NCI-H526 treated with DMSO at 0.1 percent for 48 hours (cell line): Measurements from ENCODE around the gene SLC22A3.

Experiments
- DNase-seq: peaks from one replicate; lab custom pipeline; 2025; lab: John Stamatoyannopoulos, UW

SLC22A3 gene

DNA sequence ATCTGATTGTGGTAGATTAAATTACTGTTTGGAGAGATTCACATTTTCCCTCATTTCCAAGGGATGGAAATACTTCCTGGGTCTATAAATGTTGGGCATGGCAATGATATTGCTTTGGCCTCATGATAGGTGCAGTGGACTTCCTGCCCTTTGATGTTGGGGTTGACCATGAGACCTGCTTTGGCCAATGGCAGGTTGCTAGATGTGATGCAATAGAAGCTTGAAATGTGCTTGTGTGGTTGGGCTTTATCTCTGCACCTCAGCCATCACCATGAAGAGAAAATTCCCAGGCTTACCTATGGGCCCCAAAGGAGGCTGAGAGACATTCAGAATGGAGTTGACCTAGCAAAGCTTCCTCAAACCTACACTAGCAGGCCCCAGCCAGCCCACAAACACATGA lies 69.4 kb downstream of the SLC22A3 start:
- DNase-seq: no peak

DNA sequence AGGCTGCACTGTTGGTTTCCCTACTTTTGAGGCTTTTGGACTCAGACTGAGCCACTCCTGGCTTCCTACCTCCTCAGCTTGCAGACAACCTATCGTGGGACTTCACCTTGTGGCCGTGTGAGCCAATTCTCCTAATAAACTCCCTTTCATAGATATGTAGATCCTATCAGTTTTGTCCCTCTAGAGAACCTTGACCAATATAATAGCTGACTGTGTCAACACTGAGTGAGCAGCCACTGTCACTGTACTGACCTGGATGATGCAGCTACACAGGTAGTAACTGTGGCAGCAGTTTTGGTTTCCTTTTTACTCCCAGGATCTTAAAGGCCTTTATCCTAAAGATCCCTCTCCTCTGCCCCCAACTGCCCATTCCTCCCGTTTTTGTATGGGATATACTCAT lies 70.2 kb downstream of the SLC22A3 start:
- no peak for DNase-seq

DNA sequence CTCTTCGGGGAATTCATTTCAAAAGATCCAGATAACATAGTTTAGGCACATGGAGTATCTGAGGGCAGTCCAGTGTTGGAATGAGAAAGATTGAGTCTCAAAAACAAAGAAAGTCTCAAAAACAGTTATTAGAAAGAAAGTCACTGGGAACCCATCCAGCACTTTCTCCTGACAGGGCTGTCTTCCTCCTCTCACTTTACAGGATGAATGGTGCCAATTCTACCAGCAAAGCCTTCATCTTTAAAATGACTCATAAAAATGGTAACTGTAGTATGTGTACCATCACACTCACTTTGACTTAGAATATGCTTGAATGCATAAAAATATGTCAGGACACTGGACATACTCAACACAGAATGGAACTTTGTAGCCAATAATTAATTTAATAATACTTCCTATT lies 71.3 kb downstream of the SLC22A3 start:
- DNase-seq: no peak

DNA sequence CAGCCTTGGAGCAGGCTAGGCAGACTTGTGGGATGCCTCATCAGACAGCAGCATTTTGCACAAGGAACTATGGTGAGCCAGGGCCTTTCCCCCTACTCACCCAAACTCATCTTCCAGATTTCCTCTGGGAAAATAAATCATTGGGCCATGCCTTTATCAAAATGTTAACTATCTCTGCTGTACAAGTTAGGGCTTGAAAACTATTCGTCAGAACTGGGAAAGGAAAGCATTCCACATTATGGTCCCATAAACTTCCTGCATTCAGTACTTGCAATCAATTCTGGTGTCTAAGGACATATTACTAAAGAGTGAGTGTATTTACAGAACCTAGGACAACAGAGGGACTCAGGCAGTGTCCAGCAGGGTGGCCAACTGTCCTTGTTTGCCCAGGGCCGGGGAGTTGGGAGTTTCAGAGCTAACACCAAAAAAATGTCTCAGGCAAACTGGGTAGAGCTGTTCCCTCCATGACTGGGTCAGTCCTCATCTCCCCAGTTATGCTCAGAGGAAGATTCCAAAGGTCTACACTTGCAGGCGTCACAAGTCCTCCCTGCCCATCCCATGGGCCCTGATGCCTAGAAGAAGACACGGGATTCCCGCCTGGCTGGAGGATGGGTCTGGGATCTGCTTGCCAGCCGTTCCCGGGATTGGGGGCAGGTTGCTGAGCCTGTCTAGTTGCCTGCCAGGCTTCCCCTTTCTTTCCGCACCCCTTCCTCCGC lies 72.2 kb downstream of the SLC22A3 start:
- no peak for DNase-seq

DNA sequence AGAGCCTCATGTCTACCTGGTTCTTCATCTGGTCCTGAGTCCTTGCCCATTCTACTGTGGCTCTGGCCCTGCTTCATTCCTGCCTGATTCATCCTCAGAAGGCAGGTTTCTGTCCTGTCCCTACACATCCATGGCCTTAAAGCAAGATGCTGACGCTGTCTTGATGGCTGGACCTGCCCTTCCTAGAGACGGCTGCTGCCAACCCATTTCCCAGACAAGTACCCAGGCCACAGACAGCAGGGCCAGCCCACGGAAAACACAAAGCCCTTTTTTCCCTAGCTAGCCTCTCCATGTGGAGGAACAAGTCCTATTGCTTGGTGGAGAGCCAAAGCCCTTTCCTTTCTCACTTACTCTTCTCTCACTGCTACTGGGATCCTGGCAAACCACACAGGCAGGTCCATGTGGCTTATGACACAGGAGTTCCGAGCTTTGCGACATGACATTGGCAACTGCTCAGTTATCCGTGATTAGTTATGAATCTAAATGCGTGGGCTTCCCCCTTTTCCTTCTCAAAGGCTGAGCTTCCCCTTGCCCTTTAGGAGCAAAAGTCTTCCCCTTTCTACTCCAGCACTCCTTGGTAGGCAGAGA lies 72.9 kb downstream of the SLC22A3 start:
- DNase-seq: no peak

- no peak for DNase-seq
Measured at GRCh38 chr6:160421854-160422253, 73.7 kb downstream of the SLC22A3 start.

DNA sequence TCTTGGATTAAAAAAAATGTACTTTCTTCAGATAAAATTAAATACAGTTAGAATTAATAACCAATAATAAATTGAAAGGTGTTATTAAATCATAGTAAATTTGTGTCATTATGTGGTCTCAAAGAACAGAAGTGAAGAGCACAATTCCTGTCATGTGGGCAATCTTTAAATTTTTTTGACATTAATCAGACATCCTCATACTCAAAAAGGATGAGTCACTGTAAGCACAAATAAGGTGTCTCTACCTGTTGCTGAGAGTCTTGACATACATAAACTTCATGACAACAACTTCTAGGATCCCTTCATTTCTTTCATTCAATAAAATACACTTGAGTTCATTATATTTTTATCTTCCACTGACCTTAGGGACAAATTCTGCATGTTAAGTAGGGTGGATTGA lies 76.1 kb downstream of the SLC22A3 start:
- no peak for DNase-seq

DNA sequence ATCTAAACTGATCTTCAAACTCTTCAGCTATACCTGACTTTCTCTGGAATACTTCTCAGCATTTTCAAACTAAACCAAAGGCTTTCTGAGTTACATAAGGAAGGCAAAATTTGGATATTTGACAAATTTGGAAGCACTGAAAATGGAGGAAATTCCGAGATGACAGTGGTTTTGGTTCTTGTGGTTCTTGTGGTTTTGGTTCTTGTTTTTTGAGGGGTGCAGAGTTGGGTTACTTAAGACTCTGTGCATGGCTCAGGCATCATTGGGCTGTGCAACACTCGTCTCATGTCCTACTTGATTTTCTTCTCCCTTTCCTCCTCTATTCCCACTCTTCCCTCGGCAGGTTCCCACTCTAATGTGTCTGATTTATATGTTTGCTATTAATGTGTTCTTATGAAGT lies 78.0 kb downstream of the SLC22A3 start:
- no peak for DNase-seq

GRCh38 chr6:160427312-160428068 lies 79.3 kb downstream of the SLC22A3 start:
- DNase-seq: no peak

DNA sequence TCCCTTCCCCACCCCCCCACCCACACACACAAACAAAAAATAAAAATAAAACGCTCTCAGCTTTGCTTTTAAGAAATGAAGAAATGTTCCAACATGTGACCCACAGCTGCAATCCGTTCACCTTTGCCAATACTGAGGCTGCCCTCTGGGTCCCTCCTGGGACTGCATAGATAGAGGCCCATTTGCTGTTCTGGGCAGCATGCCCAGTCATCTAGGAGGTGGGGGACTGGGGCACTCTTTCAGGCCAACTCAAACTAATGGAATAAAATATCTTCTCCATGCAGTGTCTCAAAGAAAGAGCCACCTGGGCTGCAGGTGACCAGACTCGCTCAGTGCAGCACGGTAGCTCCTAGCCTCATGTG lies 79.9 kb downstream of the SLC22A3 start:
- DNase-seq: no peak

DNA sequence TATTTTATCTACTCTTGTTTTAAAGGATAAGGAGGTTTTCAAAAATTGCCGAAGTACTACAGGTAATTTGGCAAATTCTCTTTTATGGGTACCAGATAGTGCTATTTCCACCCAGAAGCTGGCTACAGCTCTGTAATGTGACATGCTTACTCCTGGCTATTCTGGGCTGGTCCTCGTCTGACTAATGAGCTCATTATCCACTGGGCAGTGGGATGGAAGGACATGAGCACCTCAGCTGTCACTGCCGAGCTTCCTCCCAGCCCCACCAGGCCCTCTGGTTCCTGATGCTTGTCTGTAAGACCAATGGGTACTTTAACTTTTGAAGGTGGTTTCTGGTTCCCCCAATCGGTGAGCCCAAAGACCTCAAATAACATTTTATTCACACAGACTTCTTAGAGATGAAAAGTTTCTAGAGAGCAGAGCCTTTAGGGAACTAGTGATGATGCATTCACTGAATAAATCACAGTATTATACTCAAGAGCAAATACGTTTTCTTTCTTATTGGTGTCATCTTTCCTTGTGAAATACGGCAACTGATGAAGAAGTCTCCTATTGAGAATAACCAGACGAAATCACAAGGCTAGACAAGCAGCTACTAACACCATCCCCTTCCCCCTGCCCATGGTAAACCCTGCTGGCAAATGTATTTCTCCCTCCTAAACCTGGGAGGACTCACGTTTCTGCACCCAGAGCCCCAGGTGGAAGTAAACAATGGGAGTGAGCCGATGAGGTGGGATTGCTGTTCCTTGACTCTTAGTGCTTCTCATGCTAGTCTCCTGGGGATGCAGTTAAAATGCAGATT lies 80.8 kb downstream of the SLC22A3 start:
- DNase-seq: no peak

DNA sequence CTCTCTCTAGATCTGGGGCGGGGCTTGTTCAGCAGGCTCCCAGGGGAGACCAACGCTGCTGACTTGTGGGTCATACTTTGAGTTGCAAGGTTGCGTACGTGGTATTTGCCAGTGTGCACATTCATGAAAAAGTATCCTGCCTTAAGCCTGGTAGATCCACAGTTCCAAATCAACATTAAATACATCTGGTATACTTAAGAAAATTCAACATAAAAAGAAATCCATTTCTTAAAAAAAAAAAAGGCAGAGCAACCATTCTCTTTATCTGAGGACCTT lies 81.4 kb downstream of the SLC22A3 start:
- DNase-seq: no peak

DNA sequence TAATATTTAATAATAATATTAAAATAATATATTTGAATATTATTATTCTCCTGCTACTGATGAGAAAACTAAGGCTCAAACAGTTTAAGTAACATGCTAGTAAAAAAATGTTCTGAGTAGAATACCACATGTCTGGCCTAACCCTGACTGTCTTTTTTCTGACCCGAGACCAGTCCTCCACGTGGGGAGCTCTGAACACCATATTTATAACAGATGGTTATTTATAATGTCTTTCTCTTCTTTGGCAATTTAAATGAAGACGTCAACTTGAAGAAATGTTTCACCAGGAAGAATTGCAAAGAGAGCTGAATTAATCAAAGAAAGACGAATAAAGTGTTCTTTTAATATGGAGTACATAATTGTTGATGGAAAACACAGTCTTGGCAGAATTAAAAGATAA lies 82.0 kb downstream of the SLC22A3 start:
- no peak for DNase-seq

DNA sequence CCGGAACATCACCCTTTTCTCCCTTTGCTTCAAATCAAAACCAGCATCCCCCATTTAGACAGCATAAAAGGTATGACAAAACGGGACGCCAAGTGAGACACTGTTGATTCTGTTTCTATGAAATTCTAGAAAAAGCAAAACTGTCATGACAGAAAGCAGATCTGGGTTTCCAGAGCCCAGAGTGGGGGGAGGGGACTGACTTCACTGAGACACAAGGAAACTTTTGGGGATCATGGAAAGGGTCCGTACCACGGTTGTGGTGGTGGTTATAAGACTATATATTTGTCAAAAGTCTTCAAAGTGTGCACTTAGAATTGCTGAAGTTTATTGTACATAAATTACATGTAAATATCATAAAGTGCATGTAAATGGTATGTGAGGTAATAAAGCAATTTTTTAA lies 82.6 kb downstream of the SLC22A3 start:
- DNase-seq: no peak

DNA sequence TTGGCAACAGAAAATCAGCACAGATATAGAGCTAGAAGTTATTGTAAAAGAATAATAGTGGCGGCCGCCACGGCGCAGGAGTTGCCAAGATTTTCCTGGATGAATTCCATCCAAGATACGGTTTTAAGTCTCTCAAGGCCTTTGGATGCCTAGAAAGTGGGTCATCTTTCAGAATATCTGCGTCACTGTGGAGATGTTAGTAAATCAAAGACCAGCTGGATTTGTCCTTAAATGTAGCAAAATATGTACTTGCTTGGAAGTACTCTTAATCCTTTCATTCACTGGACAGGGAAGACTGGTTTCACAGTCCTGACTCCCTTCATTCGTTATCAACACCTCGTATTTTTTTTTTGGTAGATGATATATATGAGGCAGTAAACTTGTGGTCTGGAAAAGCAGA lies 83.0 kb downstream of the SLC22A3 start:
- DNase-seq: no peak

DNA sequence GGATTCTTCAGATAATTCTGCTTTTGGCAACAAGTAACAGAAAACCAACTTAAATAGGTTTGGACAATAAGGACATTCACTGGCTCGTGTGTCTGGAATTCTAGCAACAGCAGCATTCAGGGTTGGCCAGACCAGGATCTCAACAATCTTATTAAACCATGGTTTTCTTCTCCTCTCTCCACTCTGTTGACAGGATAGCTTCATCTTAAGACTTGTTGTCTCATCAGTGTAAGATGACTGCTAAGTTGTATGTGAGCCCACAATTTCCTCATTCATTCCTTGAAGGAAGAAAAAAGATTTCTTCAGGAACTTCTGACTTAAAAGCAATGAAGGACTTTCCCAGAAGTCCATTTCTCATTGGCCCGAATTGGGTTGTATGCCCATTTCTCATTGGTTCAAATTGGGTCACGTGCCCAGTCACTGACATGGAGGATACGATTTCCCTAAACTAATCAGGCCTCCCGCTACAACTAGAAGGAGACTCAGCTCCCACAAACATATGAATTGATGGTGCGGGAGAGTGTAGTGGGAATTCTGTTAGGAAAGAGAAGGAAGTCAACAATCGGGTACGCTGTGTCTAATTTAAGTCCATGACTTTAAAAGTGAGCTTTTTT lies 83.7 kb downstream of the SLC22A3 start:
- DNase-seq: no peak

GRCh38 chr6:160435935-160436334 lies 87.8 kb downstream of the SLC22A3 start:
- no peak for DNase-seq

- no peak for DNase-seq
Measured at GRCh38 chr6:160437154-160437553, 89.0 kb downstream of the SLC22A3 start.

GRCh38 chr6:160437775-160438174 lies 89.6 kb downstream of the SLC22A3 start:
- no peak for DNase-seq

DNA sequence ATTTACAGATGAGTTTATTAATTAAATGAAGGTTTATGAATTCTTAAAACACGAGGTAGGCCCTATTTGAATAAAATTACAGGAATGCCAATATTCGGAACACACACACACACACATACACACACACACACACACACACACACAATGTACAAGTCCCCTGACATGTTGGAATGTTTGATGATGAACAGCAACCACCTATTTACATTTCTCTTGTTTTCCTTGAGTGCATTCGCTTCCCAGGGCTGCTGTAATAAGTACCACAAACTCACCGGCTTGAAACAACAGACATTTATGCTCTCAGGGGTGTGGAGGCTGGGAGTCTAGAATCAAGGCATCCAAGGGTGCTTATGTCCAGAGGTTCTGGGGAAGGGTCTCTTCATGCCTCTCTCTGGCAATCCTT lies 90.3 kb downstream of the SLC22A3 start:
- DNase-seq: no peak

GRCh38 chr6:160439751-160440150 lies 91.6 kb downstream of the SLC22A3 start:
- DNase-seq: no peak

GRCh38 chr6:160442151-160442550 lies 94.0 kb downstream of the SLC22A3 start:
- DNase-seq: no peak
